Vagina (tissue), 2 donors: Measurements from ENCODE around the gene PIP4K2A. TPM values are rescaled to one million over a fixed set of nuclear protein-coding genes. Genes with fewer than 3 reads are reported as not detected.
A peak's percentile ranks its signal among the peaks of the same experiment; 100 is the strongest.

ENCODE experiments used
- DNase-seq, 2 donors: peaks; one replicate each; pipeline ENCODE4 v3.0.0-alpha.2; 2017; ENCODE audit errors: extremely low spot score in 2 of 2
- H3K27ac ChIP-seq: fragments of 200-600 bp; sonication (generic); one replicate; pipeline ENCODE4 v1.5.1; 2019
- H3K27me3 ChIP-seq: fragments of 200-600 bp; sonication (generic); one replicate; pipeline ENCODE4 v1.5.1; 2019
- H3K36me3 ChIP-seq, 2 donors: fragments of 200-600 bp; sonication (generic); one replicate each; pipeline ENCODE4 v1.5.1; 2017 to 2019
- H3K4me1 ChIP-seq: fragments of 200-600 bp; sonication (generic); one replicate; pipeline ENCODE4 v1.5.1; 2019
- H3K4me3 ChIP-seq, 2 donors: fragments of 200-600 bp; sonication (generic); 1 replicate in 1 of 2; 2 replicates in 1 of 2; pipeline ENCODE4 v1.5.1; 2016 to 2019
- H3K9me3 ChIP-seq: fragments of 200-600 bp; sonication (generic); one replicate; pipeline ENCODE4 v1.5.1; 2019
- CTCF ChIP-seq, 3 experiments: fragments of 450-650 bp in 2 of 3; fragments of 200-600 bp in 1 of 3; sonication (generic) in 1 of 3; IDR thresholded peaks; one replicate each; pipeline ENCODE4 v1.5.1; 2017 to 2019; ENCODE audit warnings: antibody characterized with exemption in 3 of 3, mild to moderate bottlenecking in 2 of 3, moderate library complexity in 2 of 3
- POLR2A ChIP-seq, 2 donors: fragments of 450-650 bp; IDR thresholded peaks; one replicate each; pipeline ENCODE4 v1.6.1; 2017; ENCODE audit warnings: antibody characterized with exemption in 2 of 2, mild to moderate bottlenecking in 2 of 2, moderate library complexity in 2 of 2
- POLR2AphosphoS5 ChIP-seq, 2 donors: sonication (generic); formaldehyde crosslinking; IDR thresholded peaks; one replicate each; pipeline ENCODE4 v1.9.0; 2017; ENCODE audit warnings: antibody characterized with exemption in 2 of 2, mild to moderate bottlenecking in 2 of 2, low read depth in 1 of 2; ENCODE audit not compliant: insufficient read depth in 1 of 2
- intact Hi-C: fragments of 100-400 bp; cut with DNase I; formaldehyde crosslinking; loops from one replicate; pipeline ENCODE4 v1.15.1; 2023
- total RNA-seq: library from RNA; depleted of rRNA; stranded (reverse); fragments of >200 nt; gene quantifications from one replicate; pipeline ENCODE4 v1.2.3, GENCODE V29; 2016

The PIP4K2A gene
- total RNA-seq, 1 donor from 2014 or later = 20.6 TPM

DNA sequence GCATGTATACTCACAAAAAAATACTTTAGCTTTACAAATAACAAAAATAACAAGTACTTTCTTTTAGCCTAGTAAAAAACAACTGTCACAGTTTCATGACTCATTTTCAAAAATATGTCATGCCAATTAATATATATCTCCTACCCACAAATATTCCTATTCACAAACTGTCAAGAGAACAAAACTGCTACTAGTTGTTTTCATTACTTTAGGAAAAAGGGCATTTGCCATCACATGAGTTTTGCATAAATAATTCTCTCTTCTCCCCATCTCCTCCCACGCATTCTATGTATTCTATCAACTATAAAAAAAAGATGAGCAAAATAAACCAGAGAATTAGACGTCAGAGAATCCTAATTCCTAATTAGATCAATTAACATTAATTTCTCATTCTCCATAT lies 87.6 kb downstream of the PIP4K2A start:
- TF ChIP-seq POLR2A (IDR thresholded peaks at IDR 0.05) (no peak), CTCF (IDR thresholded peaks at IDR 0.05) (no peak), POLR2AphosphoS5 (IDR thresholded peaks at IDR 0.05; ENCODE audit: insufficient read depth in 1 of 2, low read depth in 1 of 2) (no peak)
- intact Hi-C loops = no loop called here
- no peaks in the 10 kb centered on the region for H3K9me3 ChIP-seq
- DNase-seq = no peak
- H3K4me3 ChIP-seq = no peak overlapping the region
- no peaks in the 10 kb centered on the region for H3K27me3 ChIP-seq
- no peaks in the 10 kb centered on the region for H3K36me3 ChIP-seq
- peaks cover 27% of the 10 kb centered on the region for H3K4me1 ChIP-seq
- H3K27ac ChIP-seq = no peak overlapping the region

DNA sequence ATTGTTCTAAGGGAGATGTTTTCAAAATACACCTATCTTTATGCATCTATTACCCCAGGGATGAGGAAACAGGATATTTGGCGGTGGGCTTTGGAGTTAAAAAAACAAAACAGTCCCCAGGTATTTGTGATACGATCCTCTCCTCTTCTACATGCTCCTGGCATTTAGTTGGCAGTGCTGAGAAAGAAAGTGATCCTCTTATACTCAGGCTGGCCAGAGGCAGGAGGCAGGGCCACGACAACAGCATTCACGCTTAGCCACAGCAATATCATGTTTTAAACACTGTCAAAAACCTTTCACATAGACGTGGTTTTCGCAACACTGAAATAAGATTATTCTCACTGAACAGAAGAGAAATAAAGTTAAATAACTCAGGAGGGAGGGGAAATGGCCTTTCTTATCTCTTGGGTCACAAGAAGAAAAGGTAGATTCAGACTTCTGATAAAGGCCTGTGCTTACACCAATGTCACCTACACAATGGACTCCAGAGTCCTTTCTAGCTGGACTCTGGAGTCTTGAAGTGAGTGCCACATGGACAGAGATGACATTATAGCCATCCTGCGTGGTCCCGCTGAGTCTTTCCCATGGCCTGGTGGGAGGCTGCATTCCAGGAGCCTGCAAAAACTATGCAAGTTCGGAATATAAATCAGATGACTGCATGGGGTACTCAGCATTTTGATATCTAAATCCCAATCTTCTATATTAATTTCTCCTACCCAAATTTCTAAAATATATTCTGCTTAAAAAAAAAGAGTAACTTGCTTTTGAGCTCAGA lies 88.7 kb downstream of the PIP4K2A start:
- TF ChIP-seq CTCF (IDR thresholded peaks at IDR 0.05) = no peak
- TF ChIP-seq POLR2AphosphoS5 (IDR thresholded peaks at IDR 0.05; ENCODE audit: insufficient read depth in 1 of 2, low read depth in 1 of 2) = no peak
- TF ChIP-seq POLR2A (IDR thresholded peaks at IDR 0.05) = no peak
- Histone ChIP-seq H3K36me3 (no peaks in the 10 kb centered on the region), H3K27ac (no peak overlapping the region), H3K9me3 (no peaks in the 10 kb centered on the region), H3K4me1 (peaks cover 33% of the 10 kb centered on the region), H3K27me3 (no peaks in the 10 kb centered on the region), H3K4me3 (no peak overlapping the region)
- DNase-seq = no peak
- intact Hi-C loops = no loop called here

- H3K27ac ChIP-seq = peak overlapping the region; percentile 9
- intact Hi-C loops = no loop called here
- no peaks in the 10 kb centered on the region for H3K9me3 ChIP-seq
- H3K27me3 ChIP-seq = no peaks in the 10 kb centered on the region
- H3K4me1 ChIP-seq = peaks cover 31% of the 10 kb centered on the region
- DNase-seq = no peak
- TF ChIP-seq CTCF (IDR thresholded peaks at IDR 0.05) (no peak), POLR2AphosphoS5 (IDR thresholded peaks at IDR 0.05; ENCODE audit: insufficient read depth in 1 of 2, low read depth in 1 of 2) (no peak), POLR2A (IDR thresholded peaks at IDR 0.05) (no peak)
- H3K4me3 ChIP-seq = no peak overlapping the region
- no peaks in the 10 kb centered on the region for H3K36me3 ChIP-seq
Measured at GRCh38 chr10:22624287-22624738, 90.1 kb downstream of the PIP4K2A start.

- Histone ChIP-seq H3K36me3 (no peaks in the 10 kb centered on the region), H3K4me1 (peaks cover 31% of the 10 kb centered on the region), H3K9me3 (no peaks in the 10 kb centered on the region), H3K27ac (no peak overlapping the region), H3K27me3 (no peaks in the 10 kb centered on the region), H3K4me3 (no peak overlapping the region)
- TF ChIP-seq POLR2AphosphoS5 (IDR thresholded peaks at IDR 0.05; ENCODE audit: insufficient read depth in 1 of 2, low read depth in 1 of 2) = no peak
- no peak for TF ChIP-seq POLR2A (IDR thresholded peaks at IDR 0.05)
- no peak for TF ChIP-seq CTCF (IDR thresholded peaks at IDR 0.05)
- intact Hi-C loops = no loop called here
- no peak for DNase-seq
Measured at GRCh38 chr10:22623633-22624253, 90.6 kb downstream of the PIP4K2A start.
